ENCODE measurements around the gene ARL5C.

- TF ChIP-seq CTCF (conservative IDR thresholded peaks at IDR 0.05) (no peak), ZFX (IDR thresholded peaks at IDR 0.05) (no peak)
Observed at GRCh38 chr17:39195568-39196160, 29.7 kb upstream of the ARL5C start.
